HG02943 (cell line): ENCODE measurements around the gene FAM107B.

Experiments
- ATAC-seq: cut with Tn5 transposase; IDR thresholded peaks from one replicate; pipeline ENCODE4 v1.9.1; 2021; ENCODE audit warnings: mild to moderate bottlenecking, low read depth, moderate library complexity; ENCODE audit not compliant: unreplicated experiment

Gene FAM107B

DNA sequence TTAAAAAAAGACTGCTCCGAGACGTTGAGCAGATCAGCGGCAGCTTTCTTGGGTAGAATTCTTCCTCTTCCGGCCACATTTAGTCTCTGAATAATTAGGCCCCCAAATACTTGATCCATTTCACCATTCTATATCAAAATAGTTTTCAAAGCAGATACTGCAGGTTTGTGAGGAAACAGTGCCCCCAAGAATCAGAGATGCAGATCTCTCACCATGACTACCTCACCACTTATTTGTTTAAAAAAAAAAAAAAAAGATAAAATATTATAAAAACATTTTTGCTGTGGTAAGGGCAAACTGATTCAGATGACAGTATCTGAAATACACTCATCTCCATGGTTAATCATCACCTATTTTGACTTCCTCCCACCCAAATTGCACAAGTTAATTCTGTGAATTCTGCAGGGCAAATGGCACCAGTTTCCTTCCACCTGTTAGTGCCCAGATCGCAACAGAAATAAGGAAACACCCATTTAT, 210.4 kb downstream of the FAM107B start:
- peak; percentile 41 for ATAC-seq

- no peak for ATAC-seq
Measured at GRCh38 chr10:14563359-14563940, 211.2 kb downstream of the FAM107B start.

GRCh38 chr10:14563076-14563336, 211.7 kb downstream of the FAM107B start:
- no peak for ATAC-seq

DNA sequence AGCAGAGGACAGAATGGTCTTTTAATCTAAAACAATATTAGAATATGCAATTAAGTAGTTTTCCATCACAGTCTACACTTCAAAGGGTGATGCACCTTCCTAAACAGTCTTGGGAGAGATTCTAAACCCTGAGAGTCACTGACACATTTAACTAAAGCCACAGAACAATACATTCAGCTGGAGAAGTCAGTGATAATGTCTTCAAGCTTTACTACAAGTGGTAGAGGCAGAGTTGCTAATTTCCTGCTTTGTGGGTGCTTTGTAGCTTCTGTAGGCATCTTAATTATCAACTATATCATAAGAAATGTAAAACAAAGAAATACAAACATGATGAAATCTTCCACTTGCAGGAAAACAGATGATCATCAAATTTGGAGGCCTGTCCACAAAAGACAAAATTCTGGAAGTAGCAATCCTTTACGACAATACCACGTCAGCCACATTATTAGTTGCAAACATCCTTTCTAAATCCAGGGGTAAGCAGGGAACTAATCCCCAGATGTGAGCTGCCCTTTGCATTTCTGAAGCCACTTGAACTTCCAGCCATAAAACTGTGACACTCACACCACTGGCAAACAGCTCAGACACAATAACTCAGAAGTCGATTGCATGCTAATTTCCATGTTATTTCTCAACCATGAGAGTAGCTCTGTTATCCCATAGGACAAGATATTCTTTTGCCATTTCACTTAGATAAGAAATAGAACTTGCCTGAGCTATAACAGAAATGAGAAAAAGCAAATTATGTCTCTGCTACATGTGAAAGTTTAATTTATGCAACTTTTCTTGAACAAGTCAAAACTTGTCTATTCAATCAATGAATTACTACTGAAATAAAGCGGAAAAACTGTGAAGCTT, 212.2 kb downstream of the FAM107B start:
- no peak for ATAC-seq

DNA sequence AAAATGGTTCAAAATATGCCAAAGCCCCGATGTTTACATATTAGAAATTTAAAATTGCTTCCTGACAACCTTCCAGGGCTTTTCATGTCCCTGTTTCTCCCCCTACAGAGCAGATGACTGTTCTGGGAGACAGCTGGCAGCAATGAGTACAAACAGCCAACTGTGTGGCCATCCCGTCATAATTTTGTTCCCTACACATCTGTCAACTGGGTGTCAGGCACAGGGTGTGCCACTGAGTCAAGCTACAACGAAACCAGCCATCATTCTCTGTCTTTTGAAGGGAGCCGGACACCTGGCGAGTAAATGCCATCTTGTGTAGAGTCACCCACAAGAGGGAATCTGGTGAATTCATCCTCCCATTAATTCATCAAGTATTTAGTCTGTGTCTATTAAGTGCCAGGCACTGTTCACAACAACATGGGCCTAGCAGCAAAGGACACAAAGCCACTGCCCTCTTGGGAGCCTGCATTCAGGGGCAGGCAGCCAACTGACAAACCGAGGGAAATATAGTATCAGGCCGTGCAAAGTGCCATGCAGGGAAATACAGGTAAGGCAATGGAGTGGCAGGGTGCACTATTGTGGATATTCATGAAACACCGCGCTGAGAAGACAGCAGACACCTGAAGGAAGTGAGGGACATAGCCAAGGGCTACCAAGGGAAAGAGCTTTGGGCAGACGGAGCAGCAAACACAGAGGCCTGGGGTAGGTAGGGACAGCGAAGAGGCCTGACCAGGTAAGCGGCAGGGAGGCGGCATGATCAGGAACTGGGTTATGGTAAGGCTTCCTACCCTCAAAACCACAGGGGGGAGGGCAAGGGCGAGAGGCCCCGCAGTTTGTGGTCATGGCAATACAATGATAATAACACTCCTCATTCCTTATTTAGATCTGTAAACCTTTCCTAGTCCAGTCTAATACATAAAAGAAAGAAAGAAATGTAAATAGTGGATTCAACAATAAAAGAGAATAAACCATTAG, 213.6 kb downstream of the FAM107B start:
- no peak for ATAC-seq

DNA sequence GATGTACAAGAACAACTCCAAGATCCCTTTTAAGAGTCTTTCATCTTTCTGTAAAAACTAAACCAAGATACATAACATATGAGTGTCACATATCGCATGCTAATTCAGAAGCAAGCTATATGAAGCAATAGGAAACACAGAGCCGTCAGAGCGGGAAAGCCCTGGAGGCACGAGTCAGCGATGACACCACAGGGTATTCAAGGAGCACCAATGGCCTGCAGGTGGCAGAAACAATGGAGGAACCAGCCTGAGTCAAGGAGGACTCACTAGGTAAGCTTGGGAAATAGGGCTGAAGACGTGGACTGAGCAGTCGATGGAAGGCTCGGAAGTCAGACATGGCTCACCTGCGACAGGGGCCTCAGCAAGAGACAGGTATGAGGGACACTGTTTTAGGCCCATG, 214.4 kb downstream of the FAM107B start:
- no peak for ATAC-seq

GRCh38 chr10:14558025-14558424, 216.7 kb downstream of the FAM107B start:
- ATAC-seq: no peak

DNA sequence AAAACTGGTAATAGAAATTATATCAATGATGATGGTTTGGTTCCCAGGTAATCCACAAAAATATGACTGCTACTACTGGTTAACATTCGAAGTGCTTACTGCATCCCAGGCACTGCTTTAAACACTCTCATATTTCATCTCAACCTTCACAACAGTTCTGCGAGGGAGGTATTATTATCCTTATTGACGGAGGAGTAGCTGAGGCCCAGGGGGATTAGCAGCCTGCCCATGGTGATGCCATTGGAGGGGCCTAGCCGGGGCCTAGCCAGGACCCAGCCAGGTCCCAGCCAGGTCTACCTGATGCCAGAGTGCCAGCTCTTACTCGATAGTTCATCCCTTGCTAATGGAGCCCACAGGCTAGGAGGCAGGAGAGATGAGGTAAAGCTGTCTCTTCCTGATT, 217.1 kb downstream of the FAM107B start:
- ATAC-seq: no peak

GRCh38 chr10:14556285-14556956, 218.3 kb downstream of the FAM107B start:
- peak; percentile 62 for ATAC-seq

DNA sequence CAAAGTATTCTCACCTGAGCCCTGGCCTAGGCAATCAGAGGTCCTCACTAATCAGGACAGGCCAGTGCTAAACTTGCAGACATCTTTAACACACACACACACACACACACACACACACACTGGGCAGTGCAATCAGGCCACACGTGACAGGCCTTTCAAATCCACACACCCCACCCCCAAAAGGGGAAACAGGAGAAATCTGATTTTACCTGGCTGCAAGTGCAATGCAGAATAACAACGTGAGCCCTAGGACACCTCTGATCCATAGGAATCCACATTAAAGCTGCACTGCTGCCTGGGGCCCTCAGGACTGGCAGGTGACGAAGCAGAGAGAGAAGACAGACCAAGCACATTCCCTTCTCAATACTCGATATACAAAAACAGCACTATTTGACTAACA, 218.9 kb downstream of the FAM107B start:
- no peak for ATAC-seq

DNA sequence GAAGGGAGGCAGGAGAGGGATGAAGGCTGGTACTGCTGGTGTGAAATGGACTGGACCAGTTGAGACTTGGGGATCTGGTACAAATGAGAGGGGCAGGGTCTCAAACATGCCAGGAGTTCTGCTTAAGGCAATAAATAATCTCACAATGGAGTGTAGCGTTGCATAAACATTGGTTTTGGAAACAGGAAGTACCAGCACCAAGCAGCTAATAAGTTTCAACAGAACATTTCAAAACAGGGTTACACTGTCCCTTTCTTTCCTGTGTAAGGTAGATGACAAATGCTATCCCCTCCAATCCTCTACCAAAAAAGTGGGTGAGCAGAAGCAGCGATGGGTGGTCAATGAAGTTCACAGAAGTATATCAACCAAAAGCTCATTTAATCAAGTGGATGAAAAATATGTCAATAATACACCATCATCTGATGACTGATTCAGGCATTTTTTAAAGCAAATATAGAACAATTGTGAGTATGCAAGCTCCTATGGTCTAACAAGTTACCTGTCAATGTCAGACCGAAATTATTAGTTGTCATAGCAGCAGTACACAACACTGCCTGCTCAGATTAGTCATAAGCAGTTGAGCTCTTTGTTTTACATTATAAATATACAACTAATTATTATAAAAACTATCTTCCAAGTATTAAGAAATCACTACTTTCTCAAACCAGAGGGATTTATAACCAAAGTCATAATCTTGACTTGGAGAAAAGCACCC, 220.0 kb downstream of the FAM107B start:
- no peak for ATAC-seq

- ATAC-seq: no peak
Measured at GRCh38 chr10:14554091-14554490, 220.6 kb downstream of the FAM107B start.

- ATAC-seq: no peak
Measured at GRCh38 chr10:14553448-14553847, 221.2 kb downstream of the FAM107B start.

- ATAC-seq: no peak
Measured at GRCh38 chr10:14552015-14552414, 222.7 kb downstream of the FAM107B start.

- ATAC-seq: no peak
Measured at GRCh38 chr10:14550471-14550981, 224.2 kb downstream of the FAM107B start.

GRCh38 chr10:14549496-14549895, 225.2 kb downstream of the FAM107B start:
- no peak for ATAC-seq

DNA sequence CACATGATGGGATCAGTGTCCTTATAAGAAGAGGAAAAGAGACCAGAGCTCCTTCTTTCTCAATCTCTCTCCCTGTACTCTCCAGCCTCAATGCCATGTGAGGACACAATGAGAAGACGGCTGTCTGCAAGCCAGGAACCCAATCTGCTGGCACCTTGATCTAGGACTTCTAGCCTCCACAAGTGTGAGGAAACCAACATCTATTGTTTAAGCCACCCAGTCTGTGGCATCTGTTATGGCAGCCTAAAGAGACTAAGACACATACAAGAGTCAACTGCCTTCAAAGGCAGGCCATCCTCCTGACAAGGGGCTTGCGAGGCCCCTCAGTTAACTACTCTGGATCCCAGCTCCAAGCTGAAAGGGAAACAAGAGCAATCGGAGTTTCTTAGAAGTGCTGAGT, 225.7 kb downstream of the FAM107B start:
- ATAC-seq: no peak

- no peak for ATAC-seq
Measured at GRCh38 chr10:14548474-14548873, 226.2 kb downstream of the FAM107B start.

- ATAC-seq: no peak
Measured at GRCh38 chr10:14547816-14548215, 226.9 kb downstream of the FAM107B start.

- ATAC-seq: no peak
Measured at GRCh38 chr10:14545827-14546226, 228.9 kb downstream of the FAM107B start.
